Parathyroid adenoma (tissue), 2 donors: ENCODE results near the gene CBL.

Experiments
- H2AFZ ChIP-seq: fragments of 300-600 bp; sonication (generic); one replicate; pipeline ENCODE4 v1.7.0; 2017; ENCODE audit warnings: antibody characterized with exemption, mild to moderate bottlenecking
- H3K27ac ChIP-seq: fragments of 300-600 bp; sonication (generic); one replicate; pipeline ENCODE4 v1.7.0; 2017
- H3K27me3 ChIP-seq: fragments of 300-600 bp; sonication (generic); one replicate; pipeline ENCODE4 v1.7.0; 2017; ENCODE audit warnings: low read length; ENCODE audit not compliant: control insufficient read depth, insufficient read depth
- H3K36me3 ChIP-seq: fragments of 300-600 bp; sonication (generic); one replicate; pipeline ENCODE4 v1.7.0; 2017; ENCODE audit warnings: low read length; ENCODE audit not compliant: control insufficient read depth, insufficient read depth
- H3K4me1 ChIP-seq: fragments of 300-600 bp; sonication (generic); one replicate; pipeline ENCODE4 v1.7.0; 2017; ENCODE audit warnings: control low read depth
- H3K4me2 ChIP-seq: fragments of 300-600 bp; sonication (generic); one replicate; pipeline ENCODE4 v1.7.0; 2017; ENCODE audit warnings: low read length
- H3K4me3 ChIP-seq: fragments of 300-600 bp; sonication (generic); one replicate; pipeline ENCODE4 v1.7.0; 2017; ENCODE audit warnings: low read depth, low read length
- H3K79me2 ChIP-seq: fragments of 300-600 bp; sonication (generic); one replicate; pipeline ENCODE4 v1.7.0; 2017; ENCODE audit warnings: control low read depth
- H3K9ac ChIP-seq: fragments of 300-600 bp; sonication (generic); one replicate; pipeline ENCODE4 v1.7.0; 2017; ENCODE audit warnings: mild to moderate bottlenecking
- H3K9me3 ChIP-seq: fragments of 300-600 bp; sonication (generic); one replicate; pipeline ENCODE4 v1.7.0; 2017; ENCODE audit warnings: low read length; ENCODE audit not compliant: control insufficient read depth
- TF ChIP-seq, protein P1 (sequence below): fragments of 300-600 bp; sonication (generic); IDR thresholded peaks from one replicate; pipeline ENCODE4 v1.7.0; 2017; ENCODE audit warnings: antibody characterized with exemption, mild to moderate bottlenecking
- donor health status: primary hyperparathyroidism.

CBL gene

DNA sequence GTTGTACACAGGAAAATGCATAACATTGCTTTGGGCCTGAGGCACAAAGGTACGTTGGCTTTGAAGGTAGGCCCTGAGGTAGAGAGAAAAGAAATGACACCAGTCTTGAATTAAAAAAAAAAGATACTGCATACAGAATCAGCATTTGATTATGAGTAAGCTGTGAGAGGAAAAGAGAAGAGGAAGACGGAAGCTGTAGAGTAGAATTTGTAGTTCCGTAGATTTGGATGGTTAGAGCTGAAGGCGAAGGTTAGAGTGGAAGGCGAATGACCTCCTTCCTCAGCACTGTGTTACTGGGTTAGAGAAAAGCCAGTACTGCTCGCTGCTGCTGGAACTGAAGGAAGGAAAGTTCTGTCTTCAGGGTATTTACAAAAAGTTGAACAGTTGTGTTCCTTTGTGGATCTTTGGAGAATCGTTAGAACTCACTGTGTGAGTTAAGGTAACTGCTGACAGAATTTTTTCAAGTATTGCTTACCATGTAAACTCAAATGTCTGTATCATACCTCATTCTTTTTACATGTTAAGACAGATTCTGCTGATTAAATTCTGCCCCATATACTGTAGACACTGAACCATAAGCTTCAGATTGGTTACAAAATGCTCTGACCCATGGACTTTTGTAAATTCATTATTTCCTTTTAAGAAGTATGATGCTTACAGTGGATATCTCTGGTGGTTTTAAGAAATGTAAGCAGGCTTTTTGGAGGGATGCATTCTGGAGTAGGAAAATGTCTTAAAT lies 60.5 kb downstream of the CBL start:
- no peaks in the 10 kb centered on the region for H3K9me3 ChIP-seq
- peaks cover 12% of the 10 kb centered on the region for H3K4me1 ChIP-seq
- H3K9ac ChIP-seq: no peak overlapping the region
- no peak overlapping the region for H3K4me2 ChIP-seq
- no peak overlapping the region for H3K4me3 ChIP-seq
- H2AFZ ChIP-seq: no peak overlapping the region
- H3K27ac ChIP-seq: no peak overlapping the region
- no peaks in the 10 kb centered on the region for H3K27me3 ChIP-seq
- H3K79me2 ChIP-seq: no peaks in the 10 kb centered on the region
- no peaks in the 10 kb centered on the region for H3K36me3 ChIP-seq
- TF ChIP-seq, protein P1, sequence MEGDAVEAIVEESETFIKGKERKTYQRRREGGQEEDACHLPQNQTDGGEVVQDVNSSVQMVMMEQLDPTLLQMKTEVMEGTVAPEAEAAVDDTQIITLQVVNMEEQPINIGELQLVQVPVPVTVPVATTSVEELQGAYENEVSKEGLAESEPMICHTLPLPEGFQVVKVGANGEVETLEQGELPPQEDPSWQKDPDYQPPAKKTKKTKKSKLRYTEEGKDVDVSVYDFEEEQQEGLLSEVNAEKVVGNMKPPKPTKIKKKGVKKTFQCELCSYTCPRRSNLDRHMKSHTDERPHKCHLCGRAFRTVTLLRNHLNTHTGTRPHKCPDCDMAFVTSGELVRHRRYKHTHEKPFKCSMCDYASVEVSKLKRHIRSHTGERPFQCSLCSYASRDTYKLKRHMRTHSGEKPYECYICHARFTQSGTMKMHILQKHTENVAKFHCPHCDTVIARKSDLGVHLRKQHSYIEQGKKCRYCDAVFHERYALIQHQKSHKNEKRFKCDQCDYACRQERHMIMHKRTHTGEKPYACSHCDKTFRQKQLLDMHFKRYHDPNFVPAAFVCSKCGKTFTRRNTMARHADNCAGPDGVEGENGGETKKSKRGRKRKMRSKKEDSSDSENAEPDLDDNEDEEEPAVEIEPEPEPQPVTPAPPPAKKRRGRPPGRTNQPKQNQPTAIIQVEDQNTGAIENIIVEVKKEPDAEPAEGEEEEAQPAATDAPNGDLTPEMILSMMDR: no peak

DNA sequence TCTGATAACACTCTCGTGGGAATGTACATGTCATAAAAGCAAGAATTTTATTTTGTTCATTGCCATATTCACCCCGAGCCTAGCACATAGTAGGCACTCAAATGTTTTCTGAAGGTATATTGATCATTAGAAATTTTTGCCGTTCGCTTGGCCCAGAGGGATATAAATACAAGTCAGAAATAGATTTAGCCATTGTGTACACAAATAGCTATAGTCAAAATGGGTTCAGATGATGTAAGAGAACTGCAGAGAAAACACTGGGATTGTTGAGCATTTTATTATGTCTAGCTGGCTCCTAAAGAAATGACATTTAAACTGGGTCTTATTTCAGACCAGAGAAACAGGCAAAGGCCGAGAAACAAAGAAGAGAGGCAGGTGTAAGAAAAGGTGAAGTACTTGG lies 61.5 kb downstream of the CBL start:
- H3K4me1 ChIP-seq: peaks cover 12% of the 10 kb centered on the region
- TF ChIP-seq, protein P1: no peak
- no peak overlapping the region for H3K4me3 ChIP-seq
- H3K4me2 ChIP-seq: no peak overlapping the region
- H3K9me3 ChIP-seq: no peaks in the 10 kb centered on the region
- H3K27me3 ChIP-seq: no peaks in the 10 kb centered on the region
- no peak overlapping the region for H3K9ac ChIP-seq
- no peaks in the 10 kb centered on the region for H3K79me2 ChIP-seq
- H2AFZ ChIP-seq: no peak overlapping the region
- no peak overlapping the region for H3K27ac ChIP-seq
- no peaks in the 10 kb centered on the region for H3K36me3 ChIP-seq

DNA sequence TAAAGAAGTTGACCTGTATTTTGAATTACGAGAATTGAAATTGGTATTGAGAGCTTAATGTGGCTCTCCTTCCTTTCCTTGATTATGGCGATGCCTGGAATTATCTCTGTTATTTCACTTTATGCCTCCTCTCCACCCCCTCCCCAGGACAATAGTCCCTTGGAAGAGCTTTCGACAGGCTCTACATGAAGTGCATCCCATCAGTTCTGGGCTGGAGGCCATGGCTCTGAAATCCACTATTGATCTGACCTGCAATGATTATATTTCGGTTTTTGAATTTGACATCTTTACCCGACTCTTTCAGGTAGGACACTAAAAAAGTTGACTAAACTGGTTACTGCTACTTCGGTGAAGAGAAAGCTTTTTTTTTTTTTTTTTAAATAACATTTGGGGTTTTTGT lies 67.6 kb downstream of the CBL start:
- H3K9me3 ChIP-seq: no peaks in the 10 kb centered on the region
- no peak overlapping the region for H3K9ac ChIP-seq
- H3K27ac ChIP-seq: no peak overlapping the region
- no peak overlapping the region for H2AFZ ChIP-seq
- no peaks in the 10 kb centered on the region for H3K36me3 ChIP-seq
- H3K4me3 ChIP-seq: no peak overlapping the region
- no peak overlapping the region for H3K4me2 ChIP-seq
- TF ChIP-seq, protein P1: no peak
- no peaks in the 10 kb centered on the region for H3K4me1 ChIP-seq
- H3K79me2 ChIP-seq: no peaks in the 10 kb centered on the region
- H3K27me3 ChIP-seq: no peaks in the 10 kb centered on the region

DNA sequence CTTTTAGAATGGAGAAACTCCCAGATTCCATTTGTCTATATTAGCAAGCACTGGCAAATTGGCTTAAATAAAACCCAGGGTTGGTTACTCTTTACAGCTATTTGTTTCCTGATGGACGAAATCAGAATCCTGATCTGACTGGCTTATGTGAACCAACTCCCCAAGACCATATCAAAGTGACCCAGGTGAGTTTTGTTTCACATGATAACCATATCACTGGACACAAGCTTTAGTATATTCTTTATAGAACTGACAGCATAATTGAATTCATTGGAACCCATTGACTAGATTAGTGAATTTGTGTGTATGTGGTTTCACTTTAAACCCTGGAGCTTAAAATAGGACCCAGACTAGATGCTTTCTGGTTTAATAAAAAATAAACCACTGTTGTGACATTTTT lies 71.5 kb downstream of the CBL start:
- H2AFZ ChIP-seq: no peak overlapping the region
- no peaks in the 10 kb centered on the region for H3K9me3 ChIP-seq
- H3K4me1 ChIP-seq: no peaks in the 10 kb centered on the region
- H3K36me3 ChIP-seq: no peaks in the 10 kb centered on the region
- no peak overlapping the region for H3K4me2 ChIP-seq
- H3K27me3 ChIP-seq: no peaks in the 10 kb centered on the region
- H3K9ac ChIP-seq: no peak overlapping the region
- H3K4me3 ChIP-seq: no peak overlapping the region
- no peaks in the 10 kb centered on the region for H3K79me2 ChIP-seq
- TF ChIP-seq, protein P1: no peak
- H3K27ac ChIP-seq: no peak overlapping the region

DNA sequence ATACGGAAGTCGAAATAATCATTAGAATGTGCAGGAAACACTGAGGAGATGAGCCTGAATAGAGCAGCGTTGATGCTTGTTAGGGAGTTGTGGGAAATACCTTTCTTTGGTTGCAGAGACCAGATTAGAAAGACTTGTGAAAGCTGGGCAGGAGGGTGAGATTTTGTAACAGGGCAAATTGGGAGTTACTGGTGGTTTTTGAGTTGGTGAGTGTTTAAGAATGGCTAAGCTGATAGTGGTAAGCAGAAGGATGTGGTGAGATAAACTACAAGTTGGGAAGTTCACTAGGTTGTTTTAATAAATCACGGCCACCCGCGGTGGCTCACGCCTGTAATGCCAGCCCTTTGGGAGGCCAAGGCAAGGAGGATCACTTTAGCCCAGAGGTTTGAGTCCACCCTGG lies 76.4 kb downstream of the CBL start:
- Histone ChIP-seq H3K79me2 (no peaks in the 10 kb centered on the region), H3K27ac (no peak overlapping the region), H3K36me3 (no peaks in the 10 kb centered on the region), H3K9ac (no peak overlapping the region), H3K4me1 (peaks cover under 1% of the 10 kb centered on the region), H3K4me2 (no peak overlapping the region), H3K4me3 (no peak overlapping the region), H3K9me3 (no peaks in the 10 kb centered on the region), H3K27me3 (no peaks in the 10 kb centered on the region), H2AFZ (no peak overlapping the region)
- TF ChIP-seq, protein P1: no peak
